Eye (tissue), 1 donor: ENCODE data around the gene RBM20.
A peak's percentile ranks its signal among the peaks of the same experiment; 100 is the strongest.

Source experiments
- DNase-seq: peaks from one replicate; pipeline ENCODE4 v3.0.0-alpha.2; 2015

Gene RBM20

GRCh38 chr10:110792476-110793125 is 148.5 kb downstream of the RBM20 start:
- no peak for DNase-seq

- peak; percentile 49 for DNase-seq
Measured at GRCh38 chr10:110793128-110793812, 149.1 kb downstream of the RBM20 start.

- DNase-seq = peak; percentile 57
Measured at GRCh38 chr10:110793886-110794285, 149.8 kb downstream of the RBM20 start.

- peak; percentile 94 for DNase-seq
Measured at GRCh38 chr10:110794808-110795207, 150.7 kb downstream of the RBM20 start.

GRCh38 chr10:110797416-110797815 is 153.3 kb downstream of the RBM20 start:
- no peak for DNase-seq

GRCh38 chr10:110798340-110798739 is 154.2 kb downstream of the RBM20 start:
- DNase-seq = no peak

- DNase-seq = no peak
Measured at GRCh38 chr10:110802090-110802489, 158.0 kb downstream of the RBM20 start.

GRCh38 chr10:110802551-110803238 is 158.6 kb downstream of the RBM20 start:
- DNase-seq = peak; percentile 46

- no peak for DNase-seq
Measured at GRCh38 chr10:110803239-110803749, 159.2 kb downstream of the RBM20 start.

- DNase-seq = peak; percentile 74
Measured at GRCh38 chr10:110803830-110804338, 159.7 kb downstream of the RBM20 start.

- DNase-seq = no peak
Measured at GRCh38 chr10:110804376-110804775, 160.2 kb downstream of the RBM20 start.

- no peak for DNase-seq
Measured at GRCh38 chr10:110805292-110805691, 161.2 kb downstream of the RBM20 start.

GRCh38 chr10:110806335-110806734 is 162.2 kb downstream of the RBM20 start:
- no peak for DNase-seq

- DNase-seq = no peak
Measured at GRCh38 chr10:110808123-110808522, 164.0 kb downstream of the RBM20 start.

GRCh38 chr10:110808615-110809014 is 164.5 kb downstream of the RBM20 start:
- DNase-seq = no peak

GRCh38 chr10:110810625-110811024 is 166.5 kb downstream of the RBM20 start:
- DNase-seq = no peak

GRCh38 chr10:110811791-110812581 is 167.8 kb downstream of the RBM20 start:
- DNase-seq = no peak

GRCh38 chr10:110812583-110812982 is 168.4 kb downstream of the RBM20 start:
- DNase-seq = no peak

- DNase-seq = no peak
Measured at GRCh38 chr10:110813743-110814472, 169.8 kb downstream of the RBM20 start.

GRCh38 chr10:110815354-110816004 is 171.3 kb downstream of the RBM20 start:
- DNase-seq = no peak

- no peak for DNase-seq
Measured at GRCh38 chr10:110817614-110818013, 173.5 kb downstream of the RBM20 start.
